ENCODE results near the gene SPON1. TPM values are rescaled to one million over a fixed set of nuclear protein-coding genes. Genes with fewer than 3 reads are reported as not detected.
"Not testable (repeated sequence)": the region's sequence is repeated elsewhere in the genome, so short reads cannot be mapped to it uniquely, and the experiment has no call there.

The SPON1 gene
- total RNA-seq, 1 experiment from 2014 or later = 6.4 TPM

DNA sequence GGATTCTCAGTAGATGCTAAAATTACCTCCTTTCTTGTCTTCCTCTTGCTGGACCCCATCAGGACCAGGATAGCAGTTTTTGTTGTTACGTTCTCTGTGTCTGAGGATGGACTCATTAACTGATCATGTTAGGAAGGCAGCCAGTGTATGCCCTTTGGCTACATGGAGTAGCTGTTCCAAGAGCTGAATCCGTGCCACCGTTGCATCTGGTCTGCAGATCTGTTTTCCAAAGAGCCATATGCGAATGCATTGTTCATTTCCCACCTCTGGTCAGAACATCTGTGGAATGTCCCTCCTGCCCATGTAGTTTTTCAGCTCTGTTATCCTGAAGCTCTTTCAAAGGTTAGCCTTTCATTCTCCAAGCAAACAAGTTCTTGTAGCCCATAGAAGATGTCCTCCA, 188.4 kb downstream of the SPON1 start:
- CTCF ChIA-PET = interaction anchor here (0.5 kb wide), 1 partner anchor 161 kb away, joined by 3 read pairs; no protein-coding TSS in a partner anchor
- no peaks in the 10 kb centered on the region for H3K4me1 Mint-ChIP-seq

DNA sequence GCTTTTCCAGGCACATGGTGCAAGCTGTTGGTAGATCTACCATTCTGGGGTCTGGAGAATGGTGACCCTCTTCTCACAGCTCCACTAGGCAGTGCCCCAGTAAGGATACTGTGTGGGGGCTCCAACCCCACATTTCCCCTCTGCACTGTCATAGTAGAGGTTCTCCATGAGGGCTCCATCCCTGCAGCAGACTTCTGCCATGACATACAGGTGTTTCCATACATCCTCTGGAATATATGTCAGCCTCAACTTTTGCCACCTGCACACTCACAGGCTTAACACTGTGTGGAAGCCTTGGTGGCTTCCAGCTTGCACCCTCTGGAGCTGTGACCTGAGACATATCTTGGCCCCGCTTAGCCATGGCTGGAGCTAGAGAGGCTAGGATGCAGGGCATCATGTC, 191.6 kb downstream of the SPON1 start:
- H3K27ac Mint-ChIP-seq; H3K4me1 Mint-ChIP-seq; DNase-seq (ENCODE audit: low spot score); H3K4me3 Mint-ChIP-seq; CTCF ChIA-PET; H3K27me3 Mint-ChIP-seq (ENCODE audit: low read depth); ATAC-seq; POLR2A ChIA-PET: not testable (repeated sequence)
- peaks cover 42% of the 10 kb centered on the region for H3K36me3 Mint-ChIP-seq
- peaks cover 57% of the 10 kb centered on the region for H3K9me3 Mint-ChIP-seq

More for the DNA sequence above, 188.4 kb downstream of the SPON1 start:
- POLR2A ChIA-PET = no interaction called here
- DNase-seq (ENCODE audit: low spot score) = no peak
- no peak for ATAC-seq
- no peak overlapping the region for H3K27ac Mint-ChIP-seq
- peaks cover 22% of the 10 kb centered on the region for H3K36me3 Mint-ChIP-seq
- no peak overlapping the region for H3K4me3 Mint-ChIP-seq
- peaks cover 32% of the 10 kb centered on the region for H3K9me3 Mint-ChIP-seq
- TF ChIP-seq, protein P1, sequence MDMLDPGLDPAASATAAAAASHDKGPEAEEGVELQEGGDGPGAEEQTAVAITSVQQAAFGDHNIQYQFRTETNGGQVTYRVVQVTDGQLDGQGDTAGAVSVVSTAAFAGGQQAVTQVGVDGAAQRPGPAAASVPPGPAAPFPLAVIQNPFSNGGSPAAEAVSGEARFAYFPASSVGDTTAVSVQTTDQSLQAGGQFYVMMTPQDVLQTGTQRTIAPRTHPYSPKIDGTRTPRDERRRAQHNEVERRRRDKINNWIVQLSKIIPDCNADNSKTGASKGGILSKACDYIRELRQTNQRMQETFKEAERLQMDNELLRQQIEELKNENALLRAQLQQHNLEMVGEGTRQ (CRISPR knock-in tag; IDR thresholded peaks at IDR 0.05) = no peak
- TF ChIP-seq, protein P2, sequence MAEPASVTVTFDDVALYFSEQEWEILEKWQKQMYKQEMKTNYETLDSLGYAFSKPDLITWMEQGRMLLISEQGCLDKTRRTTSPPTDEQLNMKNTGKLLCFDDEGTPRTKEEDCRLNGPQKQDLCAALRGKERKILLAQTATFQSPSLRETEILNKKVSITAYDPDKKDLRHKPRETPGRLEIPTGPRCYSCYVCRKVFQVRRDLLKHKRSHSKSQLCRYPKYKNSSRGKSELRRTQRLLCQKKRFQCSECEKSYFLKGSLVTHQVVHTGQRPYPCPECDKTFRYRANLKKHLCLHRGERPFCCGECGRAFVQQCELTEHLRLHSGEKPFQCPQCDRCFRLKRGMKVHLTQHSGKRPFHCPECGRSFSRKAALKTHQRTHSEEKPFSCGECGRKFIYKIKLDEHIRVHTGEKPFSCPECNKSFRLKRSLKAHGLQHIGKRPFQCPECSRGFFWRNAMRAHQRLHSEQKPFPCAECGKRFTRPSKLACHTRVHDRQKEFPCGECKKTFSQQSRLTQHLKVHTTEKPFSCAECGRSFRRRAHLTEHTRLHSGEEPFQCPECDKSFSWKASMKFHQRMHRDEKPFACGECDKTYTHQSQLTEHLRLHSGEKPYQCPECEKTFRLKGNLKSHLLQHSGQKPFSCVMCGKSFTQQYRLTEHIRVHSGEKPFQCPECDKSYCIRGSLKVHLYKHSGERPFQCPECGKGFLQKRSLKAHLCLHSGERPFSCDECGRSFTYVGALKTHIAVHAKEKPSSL (CRISPR knock-in tag; conservative IDR thresholded peaks at IDR 0.05) = no peak
- TF ChIP-seq NR2C2 (CRISPR knock-in tag; IDR thresholded peaks at IDR 0.05) = no peak
- TF ChIP-seq ZNF671 (CRISPR knock-in tag; IDR thresholded peaks at IDR 0.05) = no peak
- TF ChIP-seq, protein P3, sequence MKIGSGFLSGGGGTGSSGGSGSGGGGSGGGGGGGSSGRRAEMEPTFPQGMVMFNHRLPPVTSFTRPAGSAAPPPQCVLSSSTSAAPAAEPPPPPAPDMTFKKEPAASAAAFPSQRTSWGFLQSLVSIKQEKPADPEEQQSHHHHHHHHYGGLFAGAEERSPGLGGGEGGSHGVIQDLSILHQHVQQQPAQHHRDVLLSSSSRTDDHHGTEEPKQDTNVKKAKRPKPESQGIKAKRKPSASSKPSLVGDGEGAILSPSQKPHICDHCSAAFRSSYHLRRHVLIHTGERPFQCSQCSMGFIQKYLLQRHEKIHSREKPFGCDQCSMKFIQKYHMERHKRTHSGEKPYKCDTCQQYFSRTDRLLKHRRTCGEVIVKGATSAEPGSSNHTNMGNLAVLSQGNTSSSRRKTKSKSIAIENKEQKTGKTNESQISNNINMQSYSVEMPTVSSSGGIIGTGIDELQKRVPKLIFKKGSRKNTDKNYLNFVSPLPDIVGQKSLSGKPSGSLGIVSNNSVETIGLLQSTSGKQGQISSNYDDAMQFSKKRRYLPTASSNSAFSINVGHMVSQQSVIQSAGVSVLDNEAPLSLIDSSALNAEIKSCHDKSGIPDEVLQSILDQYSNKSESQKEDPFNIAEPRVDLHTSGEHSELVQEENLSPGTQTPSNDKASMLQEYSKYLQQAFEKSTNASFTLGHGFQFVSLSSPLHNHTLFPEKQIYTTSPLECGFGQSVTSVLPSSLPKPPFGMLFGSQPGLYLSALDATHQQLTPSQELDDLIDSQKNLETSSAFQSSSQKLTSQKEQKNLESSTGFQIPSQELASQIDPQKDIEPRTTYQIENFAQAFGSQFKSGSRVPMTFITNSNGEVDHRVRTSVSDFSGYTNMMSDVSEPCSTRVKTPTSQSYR (CRISPR knock-in tag; IDR thresholded peaks at IDR 0.05) = no peak
- TF ChIP-seq ZNF263 (CRISPR knock-in tag; IDR thresholded peaks at IDR 0.05; ENCODE audit: low read depth) = no peak
- TF ChIP-seq, protein P4, sequence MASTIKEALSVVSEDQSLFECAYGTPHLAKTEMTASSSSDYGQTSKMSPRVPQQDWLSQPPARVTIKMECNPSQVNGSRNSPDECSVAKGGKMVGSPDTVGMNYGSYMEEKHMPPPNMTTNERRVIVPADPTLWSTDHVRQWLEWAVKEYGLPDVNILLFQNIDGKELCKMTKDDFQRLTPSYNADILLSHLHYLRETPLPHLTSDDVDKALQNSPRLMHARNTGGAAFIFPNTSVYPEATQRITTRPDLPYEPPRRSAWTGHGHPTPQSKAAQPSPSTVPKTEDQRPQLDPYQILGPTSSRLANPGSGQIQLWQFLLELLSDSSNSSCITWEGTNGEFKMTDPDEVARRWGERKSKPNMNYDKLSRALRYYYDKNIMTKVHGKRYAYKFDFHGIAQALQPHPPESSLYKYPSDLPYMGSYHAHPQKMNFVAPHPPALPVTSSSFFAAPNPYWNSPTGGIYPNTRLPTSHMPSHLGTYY (CRISPR knock-in tag; IDR thresholded peaks at IDR 0.05) = no peak
- TF ChIP-seq ZNF396 (CRISPR knock-in tag; IDR thresholded peaks at IDR 0.05; ENCODE audit: borderline replicate concordance) = no peak
- no peak for TF ChIP-seq ETV6 (CRISPR knock-in tag; IDR thresholded peaks at IDR 0.05)
- no peak for TF ChIP-seq SMAD3 (CRISPR knock-in tag; IDR thresholded peaks at IDR 0.05; ENCODE audit: borderline replicate concordance)
- no peak for TF ChIP-seq CREM (CRISPR knock-in tag; IDR thresholded peaks at IDR 0.05)
- TF ChIP-seq, protein P5, sequence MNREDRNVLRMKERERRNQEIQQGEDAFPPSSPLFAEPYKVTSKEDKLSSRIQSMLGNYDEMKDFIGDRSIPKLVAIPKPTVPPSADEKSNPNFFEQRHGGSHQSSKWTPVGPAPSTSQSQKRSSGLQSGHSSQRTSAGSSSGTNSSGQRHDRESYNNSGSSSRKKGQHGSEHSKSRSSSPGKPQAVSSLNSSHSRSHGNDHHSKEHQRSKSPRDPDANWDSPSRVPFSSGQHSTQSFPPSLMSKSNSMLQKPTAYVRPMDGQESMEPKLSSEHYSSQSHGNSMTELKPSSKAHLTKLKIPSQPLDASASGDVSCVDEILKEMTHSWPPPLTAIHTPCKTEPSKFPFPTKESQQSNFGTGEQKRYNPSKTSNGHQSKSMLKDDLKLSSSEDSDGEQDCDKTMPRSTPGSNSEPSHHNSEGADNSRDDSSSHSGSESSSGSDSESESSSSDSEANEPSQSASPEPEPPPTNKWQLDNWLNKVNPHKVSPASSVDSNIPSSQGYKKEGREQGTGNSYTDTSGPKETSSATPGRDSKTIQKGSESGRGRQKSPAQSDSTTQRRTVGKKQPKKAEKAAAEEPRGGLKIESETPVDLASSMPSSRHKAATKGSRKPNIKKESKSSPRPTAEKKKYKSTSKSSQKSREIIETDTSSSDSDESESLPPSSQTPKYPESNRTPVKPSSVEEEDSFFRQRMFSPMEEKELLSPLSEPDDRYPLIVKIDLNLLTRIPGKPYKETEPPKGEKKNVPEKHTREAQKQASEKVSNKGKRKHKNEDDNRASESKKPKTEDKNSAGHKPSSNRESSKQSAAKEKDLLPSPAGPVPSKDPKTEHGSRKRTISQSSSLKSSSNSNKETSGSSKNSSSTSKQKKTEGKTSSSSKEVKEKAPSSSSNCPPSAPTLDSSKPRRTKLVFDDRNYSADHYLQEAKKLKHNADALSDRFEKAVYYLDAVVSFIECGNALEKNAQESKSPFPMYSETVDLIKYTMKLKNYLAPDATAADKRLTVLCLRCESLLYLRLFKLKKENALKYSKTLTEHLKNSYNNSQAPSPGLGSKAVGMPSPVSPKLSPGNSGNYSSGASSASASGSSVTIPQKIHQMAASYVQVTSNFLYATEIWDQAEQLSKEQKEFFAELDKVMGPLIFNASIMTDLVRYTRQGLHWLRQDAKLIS (CRISPR knock-in tag; IDR thresholded peaks at IDR 0.05; ENCODE audit: borderline replicate concordance) = no peak
- no peak for TF ChIP-seq MYBL2 (CRISPR knock-in tag; IDR thresholded peaks at IDR 0.05)
- TF ChIP-seq, protein P6, sequence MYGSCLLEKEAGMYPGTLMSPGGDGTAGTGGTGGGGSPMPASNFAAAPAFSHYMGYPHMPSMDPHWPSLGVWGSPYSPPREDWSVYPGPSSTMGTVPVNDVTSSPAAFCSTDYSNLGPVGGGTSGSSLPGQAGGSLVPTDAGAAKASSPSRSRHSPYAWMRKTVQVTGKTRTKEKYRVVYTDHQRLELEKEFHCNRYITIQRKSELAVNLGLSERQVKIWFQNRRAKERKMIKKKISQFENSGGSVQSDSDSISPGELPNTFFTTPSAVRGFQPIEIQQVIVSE (CRISPR knock-in tag; IDR thresholded peaks at IDR 0.05; ENCODE audit: borderline replicate concordance) = no peak
- H3K27me3 Mint-ChIP-seq (ENCODE audit: low read depth) = no peaks in the 10 kb centered on the region
